ENCODE measurements around the gene PRELID2.

DNA sequence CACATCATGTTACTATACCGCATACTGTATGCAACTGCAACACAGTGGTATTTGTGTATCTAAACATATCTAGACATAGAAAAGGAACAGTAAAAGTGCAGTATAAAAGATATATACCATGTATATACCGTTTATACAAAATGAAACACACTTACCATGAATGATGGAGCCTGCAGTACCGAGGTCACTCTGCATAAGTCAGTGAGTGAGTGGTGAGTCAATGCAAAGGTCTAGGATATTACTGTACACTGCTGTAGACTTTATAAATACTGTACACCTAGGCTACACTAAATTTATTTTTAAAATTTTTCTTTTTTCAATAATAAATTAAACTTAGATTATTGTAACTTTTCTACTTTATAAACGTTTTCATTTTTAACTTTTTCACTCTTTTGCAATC lies 29.3 kb downstream of the PRELID2 start:
- TF ChIP-seq CTCF (optimal IDR thresholded peaks at IDR 0.05 in 1 of 3, IDR thresholded peaks at IDR 0.05 in 1 of 3, conservative IDR thresholded peaks at IDR 0.05 in 1 of 3; ENCODE audit: extremely low read depth in 1 of 3, insufficient read depth in 2 of 3, low read length in 3 of 3): no peak
- no peak for TF ChIP-seq EZH2 (IDR thresholded peaks at IDR 0.05; ENCODE audit: low read length)
